GM12878 (cell line): Measurements from ENCODE around the gene WNK1. TPM values are rescaled to one million over a fixed set of nuclear protein-coding genes. Genes with fewer than 3 reads are reported as not detected.
A peak's percentile ranks its signal among the peaks of the same experiment; 100 is the strongest.

Experiments
- ASH2L ChIP-seq: fragments of 300-600, 200-600 bp; sonication (generic); IDR thresholded peaks from 2 replicates; pipeline ENCODE4 v1.6.1; 2017; ENCODE audit warnings: low read depth, mild to moderate bottlenecking, borderline replicate concordance
- CBFB ChIP-seq: IDR thresholded peaks from 2 replicates; pipeline ENCODE4 v1.6.1; 2016; ENCODE audit warnings: antibody characterized with exemption, low read depth
- CHD4 ChIP-seq: fragments of 200-600 bp; sonication (generic); IDR thresholded peaks from 2 replicates; pipeline ENCODE4 v1.6.1; 2016; ENCODE audit warnings: mild to moderate bottlenecking
- CREB1 ChIP-seq: IDR thresholded peaks from 2 replicates; pipeline ENCODE4 v1.6.1; 2012; ENCODE audit warnings: low read depth, mild to moderate bottlenecking, inconsistent platforms
- CTCF ChIP-seq, 3 experiments: IDR thresholded peaks in 2 of 3; conservative IDR thresholded peaks in 1 of 3; 2 replicates each; pipeline ENCODE4 v1.5.1; 2011; ENCODE audit warnings: low read depth in 3 of 3, low read length in 3 of 3, mild to moderate bottlenecking in 3 of 3, control low read depth in 2 of 3, moderate library complexity in 2 of 3, inconsistent platforms in 1 of 3, mixed read lengths in 1 of 3; ENCODE audit not compliant: control insufficient read depth in 2 of 3, insufficient read depth in 1 of 3; ENCODE audit errors: extremely low read depth in 1 of 3
- ETV6 ChIP-seq, 2 experiments: fragments of 450-650 bp in 1 of 2; IDR thresholded peaks in 1 of 2; conservative IDR thresholded peaks in 1 of 2; 2 replicates each; pipeline ENCODE4 v1.6.1; 2014; ENCODE audit warnings: antibody characterized with exemption in 1 of 2, borderline replicate concordance in 1 of 2, low read depth in 1 of 2, mild to moderate bottlenecking in 1 of 2, moderate library complexity in 1 of 2
- FOS ChIP-seq: IDR thresholded peaks from 3 replicates; pipeline ENCODE4 v1.6.1; 2011; ENCODE audit warnings: borderline replicate concordance; ENCODE audit not compliant: insufficient read length; ENCODE audit errors: extremely low read depth
- GABPA ChIP-seq: IDR thresholded peaks from 2 replicates; pipeline ENCODE4 v1.6.1; 2014; ENCODE audit warnings: antibody characterized with exemption, low read depth, mild to moderate bottlenecking, inconsistent platforms
- HDAC2 ChIP-seq: fragments of 200-600 bp; sonication (generic); IDR thresholded peaks from 2 replicates; pipeline ENCODE4 v1.6.1; 2017
- IKZF1 ChIP-seq: fragments of 450-650 bp; conservative IDR thresholded peaks from 2 replicates; pipeline ENCODE4 v1.6.1; 2017; ENCODE audit warnings: antibody characterized with exemption, mild to moderate bottlenecking
- LARP7 ChIP-seq: fragments of 450-650 bp; IDR thresholded peaks from 2 replicates; pipeline ENCODE4 v1.6.1; 2017; ENCODE audit warnings: mild to moderate bottlenecking
- MYB ChIP-seq: fragments of 150-350 bp; IDR thresholded peaks from 2 replicates; pipeline ENCODE4 v1.6.1; 2014; ENCODE audit warnings: mild to moderate bottlenecking, low read depth, low read length, borderline replicate concordance
- NFYB ChIP-seq: IDR thresholded peaks from 2 replicates; pipeline ENCODE4 v1.6.1; 2011; ENCODE audit warnings: low read depth, mild to moderate bottlenecking, low read length, improper control_type of control experiment, moderate library complexity; ENCODE audit not compliant: insufficient read depth
- POU2F2 ChIP-seq: IDR thresholded peaks from 3 replicates; pipeline ENCODE4 v1.6.1; 2011; ENCODE audit warnings: low read depth, mild to moderate bottlenecking, low read length, borderline replicate concordance
- PRDM15 ChIP-seq: fragments of 450-650 bp; formaldehyde crosslinking; IDR thresholded peaks from 2 replicates; pipeline ENCODE4 v1.4.0; 2020; ENCODE audit warnings: mild to moderate bottlenecking, moderate library complexity
- RAD51 ChIP-seq: fragments of 450-650 bp; IDR thresholded peaks from 2 replicates; pipeline ENCODE4 v1.6.1; 2016; ENCODE audit warnings: moderate library complexity, mild to moderate bottlenecking, inconsistent platforms
- RELA ChIP-seq: fragments of 450-650 bp; IDR thresholded peaks from 2 replicates; pipeline ENCODE4 v1.8.0; 2014; ENCODE audit warnings: borderline replicate concordance; ENCODE audit not compliant: partially characterized antibody
- RFX5 ChIP-seq: IDR thresholded peaks from 2 replicates; pipeline ENCODE4 v1.6.1; 2011; ENCODE audit warnings: low read depth, low read length, improper control_type of control experiment
- RUNX3 ChIP-seq: IDR thresholded peaks from 2 replicates; pipeline ENCODE4 v1.6.1; 2012; ENCODE audit warnings: low read length, inconsistent platforms
- TBL1XR1 ChIP-seq: IDR thresholded peaks from 2 replicates; pipeline ENCODE4 v1.6.1; 2012; ENCODE audit warnings: low read depth, low read length, improper control_type of control experiment
- YBX1 ChIP-seq: fragments of 450-650 bp; IDR thresholded peaks from 2 replicates; pipeline ENCODE4 v1.6.1; 2016; ENCODE audit warnings: antibody characterized with exemption
- ZBTB33 ChIP-seq: fragments of 450-650 bp; IDR thresholded peaks from 2 replicates; pipeline ENCODE4 v1.6.1; 2017; ENCODE audit warnings: mild to moderate bottlenecking
- ZNF24 ChIP-seq: fragments of 450-650 bp; IDR thresholded peaks from 2 replicates; pipeline ENCODE4 v1.6.1; 2017; ENCODE audit warnings: antibody characterized with exemption, mild to moderate bottlenecking
- ZNF622 ChIP-seq: fragments of 450-650 bp; IDR thresholded peaks from 2 replicates; pipeline ENCODE4 v1.6.1; 2017; ENCODE audit warnings: mild to moderate bottlenecking, inconsistent platforms
- ZSCAN29 ChIP-seq: fragments of 450-650 bp; IDR thresholded peaks from 2 replicates; pipeline ENCODE4 v1.6.1; 2017; ENCODE audit warnings: mild to moderate bottlenecking, moderate library complexity
- polyA plus RNA-seq, 11 experiments: library from polyadenylated mRNA; depleted of rRNA in 4 of 11; unstranded in 6 of 11; stranded (reverse) in 5 of 11; fragments of >200 nt; fragmentation: Nextera tagmentation in 4 of 11; fragmentation: Illumina TruSeq in 1 of 11; extraction: Ambion mirVana in 4 of 11; extraction: Trizol in 1 of 11; gene quantifications; 1 replicate in 1 of 11; 2 replicates in 10 of 11; pipeline versions ENCODE4 v1.2.1 to v1.2.3, GENCODE V29; 2011 to 2016; ENCODE audit warnings: inconsistent platforms in 2 of 11, missing spikeins in 2 of 11, low read depth in 1 of 11
- total RNA-seq, 4 experiments: library from RNA; depleted of rRNA in 3 of 4; stranded (reverse); fragments of >200 nt in 3 of 4; fragmentation: Illumina TruSeq in 1 of 4; extraction: Trizol in 1 of 4; gene quantifications; 2 replicates each; pipeline versions ENCODE4 v1.2.1 to v1.2.3, GENCODE V29; 2013 to 2021

The WNK1 gene
- total and polyA plus RNA-seq, 10 of the 15 experiments (the other 5 are each of a cell fraction or from before 2014, with no cell fraction given), result 9.6 to 151 (median 86.6) TPM

GRCh38 chr12:751999-752694 lies at the start of gene WNK1 (continued):
- TF ChIP-seq PRDM15 (CRISPR knock-in tag), result no peak
- TF ChIP-seq CHD4, result no peak
- TF ChIP-seq RUNX3, result peak; percentile 96
- no peak for TF ChIP-seq YBX1
- no peak for TF ChIP-seq ZBTB33
- TF ChIP-seq RAD51, result no peak
- peak; percentile 98 for TF ChIP-seq IKZF1
- peak; percentile 60; the same call in 1 of the 3 replicates for TF ChIP-seq POU2F2
- TF ChIP-seq ZNF24, result no peak
- TF ChIP-seq HDAC2, result no peak
- TF ChIP-seq RELA, result peak; percentile 60
- 0 out of 2 replicates have a peak, but pooled peaks have one; percentile 11 for TF ChIP-seq MYB
- peak; percentile 87 for TF ChIP-seq CREB1
- TF ChIP-seq ZSCAN29, result 0 out of 2 replicates have a peak, but pooled peaks have one; percentile 14
- TF ChIP-seq RFX5, result no peak
- no peak for TF ChIP-seq CTCF (IDR thresholded peaks at IDR 0.05 in 2 of 3, conservative IDR thresholded peaks at IDR 0.05 in 1 of 3; ENCODE audit: control insufficient read depth in 2 of 3, extremely low read depth in 1 of 3, insufficient read depth in 1 of 3, low read depth in 3 of 3, low read length in 3 of 3)
- TF ChIP-seq ZNF622, result no peak
- peak; percentile 46; the same call in 1 of the 2 replicates for TF ChIP-seq GABPA
- TF ChIP-seq LARP7, result no peak
- peak; percentile 50; the same call in 1 of the 2 replicates for TF ChIP-seq TBL1XR1
- peak; percentile 76 for TF ChIP-seq CBFB
- no peak for TF ChIP-seq FOS
- 0 out of 2 replicates have a peak, but pooled peaks have one; percentile 68 for TF ChIP-seq ASH2L
- TF ChIP-seq ETV6 (conservative IDR thresholded peaks at IDR 0.05 in 1 of 2, IDR thresholded peaks at IDR 0.05 in 1 of 2; ENCODE audit: borderline replicate concordance in 1 of 2, low read depth in 1 of 2), result no peak
- TF ChIP-seq NFYB, result no peak
